HEK293T (cell line): ENCODE results near the gene MAG.

ENCODE experiments used
- BHLHE40 ChIP-seq: fragments of 450-650 bp; IDR thresholded peaks from 2 replicates; pipeline ENCODE4 v1.6.1; 2016; ENCODE audit warnings: mild to moderate bottlenecking, moderate library complexity, borderline replicate concordance
- FOXA1 ChIP-seq: fragments of 450-650 bp; IDR thresholded peaks from 2 replicates; pipeline ENCODE4 v1.6.1; 2016; ENCODE audit warnings: mild to moderate bottlenecking
- HDGF ChIP-seq: fragments of 450-650 bp; IDR thresholded peaks from 2 replicates; pipeline ENCODE4 v1.6.1; 2017; ENCODE audit warnings: antibody characterized with exemption, borderline replicate concordance
- L3MBTL2 ChIP-seq: fragments of 450-650 bp; conservative IDR thresholded peaks from 2 replicates; pipeline ENCODE4 v1.6.1; 2016; ENCODE audit warnings: mild to moderate bottlenecking
- TF ChIP-seq, protein P1 (sequence below): fragments of 450-650 bp; IDR thresholded peaks from 2 replicates; pipeline ENCODE4 v1.6.1; 2016

DNA sequence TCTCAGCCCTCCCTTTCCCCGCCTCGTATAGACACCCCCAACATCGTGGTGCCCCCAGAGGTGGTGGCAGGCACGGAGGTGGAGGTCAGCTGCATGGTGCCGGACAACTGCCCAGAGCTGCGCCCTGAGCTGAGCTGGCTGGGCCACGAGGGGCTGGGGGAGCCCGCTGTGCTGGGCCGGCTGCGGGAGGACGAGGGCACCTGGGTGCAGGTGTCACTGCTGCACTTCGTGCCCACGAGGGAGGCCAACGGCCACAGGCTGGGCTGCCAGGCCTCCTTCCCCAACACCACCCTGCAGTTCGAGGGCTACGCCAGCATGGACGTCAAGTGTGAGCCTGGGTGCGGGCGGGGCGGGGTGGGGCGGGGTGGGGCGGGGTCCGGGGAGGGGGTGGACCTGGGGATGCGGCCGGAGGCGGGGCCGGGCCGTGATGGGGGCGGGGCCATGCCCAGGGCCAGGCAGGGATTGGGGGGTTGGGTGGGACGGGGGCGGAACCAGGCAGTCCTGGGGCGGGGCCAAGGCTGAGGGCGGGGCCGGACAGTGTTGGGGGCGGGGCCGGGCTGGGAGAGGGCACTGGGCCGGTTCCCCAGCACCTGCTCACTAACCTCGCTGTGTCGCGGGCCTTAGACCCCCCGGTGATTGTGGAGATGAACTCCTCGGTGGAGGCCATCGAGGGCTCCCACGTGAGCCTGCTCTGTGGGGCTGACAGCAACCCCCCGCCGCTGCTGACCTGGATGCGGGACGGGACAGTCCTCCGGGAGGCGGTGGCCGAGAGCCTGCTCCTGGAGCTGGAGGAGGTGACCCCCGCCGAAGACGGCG, 7.8 kb downstream of the MAG start:
- TF ChIP-seq, protein P1, sequence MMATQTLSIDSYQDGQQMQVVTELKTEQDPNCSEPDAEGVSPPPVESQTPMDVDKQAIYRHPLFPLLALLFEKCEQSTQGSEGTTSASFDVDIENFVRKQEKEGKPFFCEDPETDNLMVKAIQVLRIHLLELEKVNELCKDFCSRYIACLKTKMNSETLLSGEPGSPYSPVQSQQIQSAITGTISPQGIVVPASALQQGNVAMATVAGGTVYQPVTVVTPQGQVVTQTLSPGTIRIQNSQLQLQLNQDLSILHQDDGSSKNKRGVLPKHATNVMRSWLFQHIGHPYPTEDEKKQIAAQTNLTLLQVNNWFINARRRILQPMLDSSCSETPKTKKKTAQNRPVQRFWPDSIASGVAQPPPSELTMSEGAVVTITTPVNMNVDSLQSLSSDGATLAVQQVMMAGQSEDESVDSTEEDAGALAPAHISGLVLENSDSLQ = no peak
- TF ChIP-seq FOXA1 = no peak
- no peak for TF ChIP-seq HDGF
- TF ChIP-seq L3MBTL2 = peak; percentile 56
- TF ChIP-seq BHLHE40 = no peak
